GM20000 (cell line): Measurements from ENCODE around the gene TMEM214.

Experiments used
- DNase-seq: peaks from one replicate; pipeline ENCODE4 v3.0.0; 2012; ENCODE audit warnings: low spot score
- CTCF ChIP-seq: IDR thresholded peaks from 2 replicates; pipeline ENCODE4 v1.5.1; 2012; ENCODE audit warnings: mild to moderate bottlenecking, control low read depth; ENCODE audit errors: extremely low read depth, missing control alignments

The TMEM214 gene

GRCh38 chr2:27069961-27070618, 37.3 kb downstream of the TMEM214 start:
- DNase-seq: no peak
- no peak for TF ChIP-seq CTCF

GRCh38 chr2:27070653-27071276, 38.0 kb downstream of the TMEM214 start:
- no peak for DNase-seq
- TF ChIP-seq CTCF: no peak

DNA sequence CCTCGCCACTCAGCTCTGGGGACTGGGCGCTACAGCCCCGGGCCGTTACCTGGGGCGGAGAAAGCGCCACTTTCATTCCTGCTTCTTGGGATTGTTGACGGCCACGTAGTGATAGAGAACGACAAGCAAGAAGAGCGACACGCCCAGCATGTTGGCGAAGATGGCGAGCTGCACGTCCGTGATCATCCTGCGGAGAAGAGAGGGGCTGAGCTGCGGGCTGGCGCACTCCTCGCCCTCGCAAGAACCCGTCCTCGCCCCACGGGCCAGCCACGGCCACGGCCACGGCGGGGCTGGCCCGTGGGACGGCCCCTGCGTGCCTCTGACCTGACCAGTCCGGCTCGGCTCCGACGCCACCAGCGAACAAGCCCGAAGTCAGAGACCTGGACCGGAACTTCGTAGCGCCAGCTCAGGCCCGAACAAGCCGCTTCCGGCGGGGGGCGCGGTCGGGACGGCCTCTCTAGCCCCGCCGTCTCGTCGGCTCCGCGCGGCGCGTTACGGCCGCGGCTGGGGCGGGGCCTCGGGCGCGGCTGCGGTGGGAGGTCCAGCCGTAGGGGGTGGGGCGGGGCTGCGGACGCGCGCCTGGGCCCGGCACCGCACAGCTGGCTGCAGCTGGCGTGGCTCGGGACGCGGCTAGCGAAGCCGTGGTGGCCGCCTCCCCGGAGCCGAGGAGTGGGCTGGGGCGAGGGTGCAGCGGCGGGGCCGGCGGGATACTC, 38.7 kb downstream of the TMEM214 start, which contains the start of gene OST4:
TSS of gene OST4 (minus strand) at position 378 of the 713 bp plus-strand sequence.
- peak; percentile 99 for DNase-seq
- no peak for TF ChIP-seq CTCF

GRCh38 chr2:27071990-27072830, 39.4 kb downstream of the TMEM214 start:
- no peak for TF ChIP-seq CTCF
- peak; percentile 60 for DNase-seq

DNA sequence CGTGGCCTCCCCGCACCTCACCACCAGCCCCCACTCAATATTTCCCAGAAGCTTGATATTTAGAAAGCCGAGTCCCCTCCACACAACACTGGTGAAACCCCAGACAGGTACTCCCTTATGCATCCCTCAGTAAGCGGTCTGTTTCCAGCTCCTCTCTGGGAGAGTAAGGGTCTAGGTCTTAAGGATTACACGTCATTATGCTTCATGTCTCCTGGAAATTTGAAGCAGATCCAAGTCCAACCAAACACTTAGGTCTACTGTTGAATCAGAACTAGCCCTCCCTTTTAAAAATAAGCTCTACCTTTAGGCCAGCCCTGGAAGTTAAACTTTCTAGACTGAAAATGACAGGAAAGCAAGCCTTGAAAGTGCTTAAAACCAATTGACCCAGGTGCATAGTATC, 40.2 kb downstream of the TMEM214 start:
- DNase-seq: no peak
- no peak for TF ChIP-seq CTCF

- no peak for TF ChIP-seq CTCF
- no peak for DNase-seq
Observed at GRCh38 chr2:27073782-27074181, 41.0 kb downstream of the TMEM214 start.
